ENCODE data around the gene RCAN3.

DNA sequence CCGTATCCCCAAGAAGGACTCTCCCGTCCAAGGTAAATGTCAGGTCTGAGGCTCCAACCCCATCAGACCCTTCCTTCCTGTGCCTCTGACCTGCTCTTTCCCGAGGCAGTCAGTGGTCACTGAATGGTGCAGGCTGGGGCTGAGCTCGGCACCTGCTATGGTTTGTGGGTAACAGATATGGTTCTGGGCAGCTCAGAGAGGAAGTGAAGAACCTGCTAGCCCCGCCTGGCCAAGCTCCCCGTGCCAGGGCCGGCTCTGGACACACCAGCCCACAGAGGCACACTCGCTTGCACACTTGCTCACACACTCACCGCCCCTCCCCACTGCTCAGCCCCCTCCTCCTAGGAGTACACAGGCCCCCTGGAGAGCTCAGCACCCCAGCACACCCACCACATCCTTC, 69.7 kb downstream of the RCAN3 start:
- TF ChIP-seq, protein P1, sequence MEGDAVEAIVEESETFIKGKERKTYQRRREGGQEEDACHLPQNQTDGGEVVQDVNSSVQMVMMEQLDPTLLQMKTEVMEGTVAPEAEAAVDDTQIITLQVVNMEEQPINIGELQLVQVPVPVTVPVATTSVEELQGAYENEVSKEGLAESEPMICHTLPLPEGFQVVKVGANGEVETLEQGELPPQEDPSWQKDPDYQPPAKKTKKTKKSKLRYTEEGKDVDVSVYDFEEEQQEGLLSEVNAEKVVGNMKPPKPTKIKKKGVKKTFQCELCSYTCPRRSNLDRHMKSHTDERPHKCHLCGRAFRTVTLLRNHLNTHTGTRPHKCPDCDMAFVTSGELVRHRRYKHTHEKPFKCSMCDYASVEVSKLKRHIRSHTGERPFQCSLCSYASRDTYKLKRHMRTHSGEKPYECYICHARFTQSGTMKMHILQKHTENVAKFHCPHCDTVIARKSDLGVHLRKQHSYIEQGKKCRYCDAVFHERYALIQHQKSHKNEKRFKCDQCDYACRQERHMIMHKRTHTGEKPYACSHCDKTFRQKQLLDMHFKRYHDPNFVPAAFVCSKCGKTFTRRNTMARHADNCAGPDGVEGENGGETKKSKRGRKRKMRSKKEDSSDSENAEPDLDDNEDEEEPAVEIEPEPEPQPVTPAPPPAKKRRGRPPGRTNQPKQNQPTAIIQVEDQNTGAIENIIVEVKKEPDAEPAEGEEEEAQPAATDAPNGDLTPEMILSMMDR (IDR thresholded peaks at IDR 0.05) = no peak
- no peak for TF ChIP-seq POLR2A (IDR thresholded peaks at IDR 0.05)

All from uterus (tissue), 2 donors.